Activated naive CD8-positive, alpha-beta T cell treated with anti-CD3 and anti-CD28 coated beads, Interleukin-2, amount 50 U/mL, for 16 hours (primary cell): ENCODE results near the gene LCNL1.
"Not testable (repeated sequence)": the region's sequence is repeated elsewhere in the genome, so short reads cannot be mapped to it uniquely, and the experiment has no call there.

Experiments used
- DNase-seq: peaks from one replicate; pipeline ENCODE4 v3.0.0-alpha.2; 2020; ENCODE audit warnings: low read depth, low spot score

LCNL1 gene

DNA sequence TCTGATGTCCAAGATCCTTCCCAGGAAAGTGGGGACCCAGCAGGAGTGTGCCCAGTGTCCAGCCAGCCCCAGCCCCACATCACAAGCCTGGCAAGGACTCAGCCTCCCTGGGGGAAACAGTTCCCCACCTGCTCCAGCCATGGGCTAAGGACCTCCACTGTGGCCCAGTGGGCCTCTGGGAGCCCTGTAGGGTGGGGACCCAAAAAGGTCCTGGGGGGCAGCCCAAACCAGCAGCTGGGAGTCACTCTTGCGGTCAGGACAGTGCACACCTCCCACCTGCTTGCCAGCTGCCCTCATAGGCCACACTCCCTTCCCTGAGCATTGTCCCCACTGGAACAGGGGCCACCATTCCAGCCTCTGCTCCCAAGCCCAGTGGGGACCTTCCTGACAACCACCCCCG lies 43.6 kb downstream of the LCNL1 start:
- DNase-seq = no peak

DNA sequence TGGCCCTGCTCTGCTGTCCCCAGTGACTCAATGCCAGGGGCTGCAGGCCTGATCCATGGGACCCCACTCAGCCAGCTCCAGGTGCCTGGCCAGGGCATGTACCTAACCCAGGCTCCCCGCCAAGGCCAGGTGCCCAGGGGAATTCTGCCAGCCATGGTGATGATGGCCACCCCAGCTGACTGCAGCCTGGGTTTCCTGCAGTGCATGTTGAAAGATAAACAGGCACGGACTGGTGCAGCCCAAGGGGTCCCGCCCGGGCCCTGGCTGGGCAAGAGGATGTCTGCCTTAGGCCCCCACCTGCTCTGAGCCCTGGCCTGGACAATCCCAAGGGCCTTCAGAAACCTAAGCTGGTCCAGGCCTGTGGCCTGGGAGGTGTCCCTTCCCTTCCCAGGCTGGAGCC lies 44.0 kb downstream of the LCNL1 start:
- DNase-seq = no peak

DNA sequence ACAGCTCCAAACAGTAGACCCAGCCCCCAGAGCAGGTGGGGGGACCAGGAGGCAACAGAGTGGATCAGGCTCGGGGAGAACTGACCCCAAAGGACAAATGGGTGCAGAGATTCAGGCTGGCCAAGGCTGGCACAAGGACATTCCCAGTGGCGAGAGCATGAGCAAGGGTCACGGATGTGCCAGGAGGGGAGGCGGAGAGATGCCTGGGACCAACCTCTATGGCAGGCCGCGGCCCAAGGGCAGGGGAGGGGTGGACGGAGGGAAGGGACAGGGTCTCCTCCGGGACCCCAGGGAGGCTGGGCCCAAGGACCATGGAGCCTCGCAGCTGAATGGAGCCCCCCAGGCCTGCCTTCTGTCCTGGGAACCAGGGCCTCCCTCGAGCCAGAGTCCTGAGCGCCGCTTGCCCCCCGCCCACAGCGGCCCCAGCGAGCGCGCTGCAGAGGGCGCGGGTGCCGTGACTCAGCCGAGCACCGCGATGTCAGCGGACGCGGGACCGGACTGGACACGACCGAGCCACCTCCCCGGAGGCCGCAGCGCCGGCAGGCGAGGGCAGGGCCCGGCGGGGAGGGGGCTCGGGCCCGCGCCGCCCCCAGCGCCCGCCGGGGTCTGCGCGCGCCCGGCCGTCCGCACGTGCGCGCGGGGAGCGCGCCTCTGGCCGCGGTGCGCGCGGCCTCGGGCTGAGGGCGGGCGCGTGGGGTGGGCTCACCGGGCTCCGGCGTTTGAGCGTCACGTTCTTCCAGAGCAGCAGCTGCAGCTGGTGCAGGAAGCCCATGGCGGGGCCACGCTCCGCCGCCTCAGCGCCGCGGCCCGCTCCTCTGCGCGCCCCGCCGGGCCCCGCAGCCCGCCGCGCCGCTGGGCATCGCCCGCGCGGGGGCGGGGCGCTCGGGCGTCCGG lies 44.8 kb downstream of the LCNL1 start, which contains the start of gene ABCA2:
ABCA2 (minus strand) TSS at position 869 of the 894 bp plus-strand sequence; CDS start at position 772, 97 bp downstream.
- DNase-seq = no peak

DNA sequence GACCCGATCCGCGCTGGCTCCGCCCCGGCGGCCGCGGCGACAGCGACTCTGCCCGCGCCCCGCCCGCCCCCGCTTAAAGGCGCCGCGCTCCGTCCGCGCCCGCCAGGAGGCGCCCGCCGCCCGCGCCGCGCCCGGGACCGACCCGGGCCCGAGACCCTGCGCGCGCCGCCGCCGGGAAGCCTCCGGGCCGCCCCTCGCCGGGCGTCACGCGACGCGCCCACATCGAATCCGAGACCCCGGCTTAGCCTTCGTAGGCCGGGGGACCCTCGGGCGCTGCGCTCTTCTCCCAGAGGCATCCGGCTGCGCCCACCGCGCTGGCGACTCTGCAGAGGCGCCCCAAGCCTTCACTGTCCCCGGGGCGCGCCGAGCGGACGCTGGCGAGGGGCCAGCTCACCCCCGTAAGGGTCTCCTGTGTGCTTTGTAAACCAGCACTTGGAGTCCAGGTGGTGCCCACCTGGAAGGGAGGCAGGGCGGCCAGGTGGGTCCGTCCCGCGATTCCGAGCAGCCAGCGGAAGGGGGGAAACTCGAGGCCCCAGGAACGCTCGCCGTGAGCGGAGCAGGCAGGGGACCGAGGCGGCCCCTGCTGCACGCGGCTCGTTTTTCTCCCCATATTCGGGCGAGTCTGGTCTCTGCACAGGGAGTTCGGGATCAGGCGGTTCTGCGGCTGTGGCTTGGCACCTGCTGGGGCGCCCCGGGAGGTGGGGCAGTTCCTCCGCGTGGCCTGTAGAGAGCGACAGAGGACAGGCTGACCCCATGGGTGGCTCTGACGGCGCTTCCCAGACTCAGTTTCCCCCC lies 45.7 kb downstream of the LCNL1 start:
- no peak for DNase-seq

DNA sequence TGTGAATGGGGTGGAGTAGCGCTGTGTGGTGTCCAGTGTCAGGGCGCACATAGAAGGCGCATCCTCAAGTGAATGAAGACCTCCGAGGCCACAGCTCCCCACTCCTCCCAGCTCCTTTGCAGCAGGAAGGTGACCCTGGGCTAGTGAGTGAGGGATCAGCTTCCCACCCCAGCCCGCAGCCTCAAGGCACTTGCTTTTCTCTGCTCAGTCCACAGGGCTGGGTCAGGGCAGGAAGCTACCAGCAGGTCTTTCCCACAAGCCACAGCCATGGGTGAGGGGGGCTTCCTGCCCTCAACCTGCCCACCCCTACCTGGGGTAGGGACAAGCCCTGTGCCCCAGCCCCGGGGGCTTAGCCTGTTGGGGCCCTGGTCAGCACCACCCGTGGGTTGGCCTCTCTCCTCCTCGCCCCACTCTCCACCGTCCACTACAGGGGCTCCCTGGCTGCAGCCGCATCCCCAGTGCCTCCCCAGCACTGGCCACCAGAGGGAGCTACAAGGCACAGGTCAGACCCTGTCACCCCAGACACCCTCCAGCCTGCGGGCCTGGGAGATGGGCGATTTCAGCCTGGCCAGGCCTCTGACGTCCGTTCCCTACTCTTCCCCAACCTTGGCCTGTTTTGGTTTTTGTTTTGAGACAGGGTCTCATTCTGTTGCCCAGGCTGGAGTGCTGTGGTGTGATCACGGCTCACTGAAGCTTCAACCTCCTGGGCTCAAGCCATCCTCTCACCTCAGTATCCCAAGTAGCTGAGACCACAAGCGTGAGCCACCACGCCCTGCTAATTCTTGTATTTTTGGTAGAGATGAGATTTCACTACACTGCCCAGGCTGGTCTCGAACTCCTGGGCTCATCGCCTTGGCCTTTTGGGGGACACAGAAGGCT lies 46.5 kb downstream of the LCNL1 start:
- DNase-seq = no peak

DNA sequence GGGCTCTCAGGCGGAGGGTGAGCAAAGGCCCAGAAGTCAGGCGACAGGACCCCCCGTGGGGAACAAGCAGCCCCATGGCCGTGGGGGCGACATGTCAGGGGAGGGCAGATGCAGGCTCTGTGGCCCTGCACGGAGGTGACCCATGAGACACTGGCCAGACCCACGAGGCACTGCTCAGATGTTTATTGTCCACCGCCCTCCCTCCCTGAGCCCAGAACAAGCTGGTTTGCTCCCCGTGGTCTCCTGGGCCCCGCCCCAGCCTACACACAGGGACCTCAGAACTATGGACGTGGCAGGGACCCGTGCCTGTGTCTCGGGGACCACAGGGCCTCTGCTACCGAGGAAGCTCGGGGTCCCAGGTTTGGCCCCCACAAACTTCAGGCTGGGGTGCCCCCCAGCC lies 47.2 kb downstream of the LCNL1 start:
- no peak for DNase-seq

DNA sequence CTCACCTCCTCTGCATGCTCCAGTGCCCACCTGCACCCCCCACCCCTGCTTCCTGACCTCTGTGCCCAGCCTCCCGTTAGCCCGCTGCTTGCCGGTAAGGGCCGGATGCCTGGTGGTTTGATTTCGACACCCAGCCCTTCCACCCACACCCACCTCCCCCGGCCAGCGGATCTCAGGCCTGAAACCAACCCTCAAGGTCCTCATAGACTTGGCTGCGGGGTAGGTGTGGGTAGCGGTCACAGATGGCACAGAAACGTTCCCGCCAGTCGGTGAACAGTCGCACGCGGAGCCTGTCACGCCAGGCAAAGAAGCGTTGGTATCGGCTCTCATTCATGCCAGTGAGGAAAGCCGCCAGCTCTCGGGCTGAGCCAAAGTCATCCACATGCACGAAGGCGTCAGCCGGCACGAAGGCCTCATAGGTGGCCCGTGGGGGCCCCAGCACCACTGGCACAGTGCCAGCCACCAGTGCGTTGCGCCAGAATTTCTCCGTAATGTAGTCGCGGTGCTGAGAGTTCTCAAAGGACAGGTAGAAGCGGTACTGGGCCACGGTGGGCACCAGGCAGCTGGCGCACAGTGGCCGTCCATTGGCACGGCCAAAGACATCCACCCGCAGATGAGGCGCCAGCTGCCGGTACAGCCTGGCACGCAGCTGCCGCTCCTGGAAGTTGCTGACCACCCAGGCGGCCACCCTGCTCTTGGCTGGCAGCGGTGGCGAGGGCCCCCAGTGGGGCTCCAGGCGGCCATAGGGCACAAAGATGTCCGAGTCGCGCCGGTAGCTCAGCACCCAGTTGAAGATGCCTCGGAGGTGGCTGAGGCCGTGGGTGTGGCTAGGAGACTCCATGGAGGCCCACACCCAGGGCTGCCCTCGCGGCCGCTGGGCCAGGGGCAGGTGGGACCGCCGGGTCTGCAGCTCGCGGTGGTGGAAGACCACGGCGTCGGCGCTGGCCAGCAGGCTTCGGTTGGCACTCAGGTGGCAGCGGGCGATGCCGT lies 48.0 kb downstream of the LCNL1 start:
- no peak for DNase-seq

DNA sequence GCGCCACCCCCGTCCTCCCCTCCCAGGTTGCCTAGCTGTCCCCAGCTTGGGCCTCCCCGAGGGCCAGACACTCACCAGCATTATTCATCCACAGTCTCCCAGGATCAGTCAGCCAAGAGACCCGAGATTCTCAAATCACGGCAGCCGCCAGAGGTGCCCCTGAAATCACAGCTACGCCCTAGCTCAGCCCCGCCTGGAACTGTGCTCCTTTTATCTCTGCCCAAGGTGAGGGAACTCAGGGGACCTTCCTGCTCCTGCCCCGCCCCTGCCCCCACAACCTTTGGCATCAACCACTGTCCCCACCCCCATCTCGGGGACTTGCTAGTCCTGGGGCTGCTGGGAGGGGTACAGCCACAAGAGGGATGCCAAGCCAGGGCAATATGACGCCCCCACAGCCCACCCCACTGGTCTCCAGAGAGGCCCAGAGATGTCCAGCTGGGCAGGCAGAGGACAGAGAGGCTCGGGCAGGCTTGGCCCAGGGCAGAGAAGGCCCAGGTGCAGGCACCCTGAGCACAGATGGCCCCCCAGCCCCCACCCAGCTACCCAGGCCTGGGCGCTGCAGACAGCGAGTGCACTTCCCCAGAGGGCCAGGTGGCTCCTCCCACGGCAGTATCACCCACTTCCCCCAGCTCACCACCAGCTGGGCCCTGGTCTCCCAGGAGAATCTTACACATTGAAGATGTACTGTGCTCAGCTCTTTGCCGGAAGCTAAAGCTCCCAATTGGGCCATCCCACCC lies 49.3 kb downstream of the LCNL1 start, which contains the start of gene FUT7:
FUT7 (minus strand) TSS at position 185 of the 737 bp plus-strand sequence; CDS start at position 88, 97 bp downstream.
- DNase-seq = no peak

DNA sequence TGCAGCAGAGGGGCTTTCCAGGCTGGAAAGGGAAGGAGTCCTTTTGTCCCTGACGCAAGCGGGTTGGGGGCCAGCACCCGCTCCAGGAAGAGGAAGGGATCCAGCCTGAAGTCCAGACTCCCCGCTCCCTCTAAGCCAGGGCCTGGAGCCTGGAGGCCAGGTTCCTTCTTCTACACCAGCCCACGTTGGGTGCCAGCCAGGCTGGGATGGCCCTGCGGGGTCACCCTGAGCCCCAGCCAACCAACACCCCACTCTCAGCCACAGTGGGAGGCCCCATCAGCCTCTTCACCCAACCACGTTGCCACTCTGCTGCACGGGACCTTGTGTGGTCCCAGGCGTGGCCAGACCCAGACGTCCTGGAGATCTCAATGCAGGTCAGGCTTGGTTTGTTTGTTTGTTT lies 50.1 kb downstream of the LCNL1 start:
- no peak for DNase-seq

DNA sequence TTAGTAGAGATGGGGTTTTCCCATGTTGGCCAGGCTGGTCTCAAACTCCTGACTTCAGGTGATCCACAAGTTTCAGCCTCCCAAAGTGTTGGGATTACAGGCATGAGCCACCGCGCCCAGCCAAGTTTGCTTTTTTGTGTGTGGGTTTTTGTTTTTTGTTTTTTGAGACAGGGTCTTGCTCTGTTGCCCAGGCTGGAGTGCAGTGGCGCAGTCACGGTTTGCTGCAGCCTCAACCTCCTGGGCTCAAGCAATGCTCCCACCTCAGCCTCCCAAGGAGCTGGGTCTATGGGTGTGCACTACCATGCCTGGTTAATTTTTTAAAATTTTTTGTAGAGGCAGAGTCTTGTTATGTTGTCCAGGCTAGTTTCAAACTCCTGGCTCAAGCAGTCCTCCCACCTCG lies 50.7 kb downstream of the LCNL1 start:
- DNase-seq = not testable (repeated sequence)

DNA sequence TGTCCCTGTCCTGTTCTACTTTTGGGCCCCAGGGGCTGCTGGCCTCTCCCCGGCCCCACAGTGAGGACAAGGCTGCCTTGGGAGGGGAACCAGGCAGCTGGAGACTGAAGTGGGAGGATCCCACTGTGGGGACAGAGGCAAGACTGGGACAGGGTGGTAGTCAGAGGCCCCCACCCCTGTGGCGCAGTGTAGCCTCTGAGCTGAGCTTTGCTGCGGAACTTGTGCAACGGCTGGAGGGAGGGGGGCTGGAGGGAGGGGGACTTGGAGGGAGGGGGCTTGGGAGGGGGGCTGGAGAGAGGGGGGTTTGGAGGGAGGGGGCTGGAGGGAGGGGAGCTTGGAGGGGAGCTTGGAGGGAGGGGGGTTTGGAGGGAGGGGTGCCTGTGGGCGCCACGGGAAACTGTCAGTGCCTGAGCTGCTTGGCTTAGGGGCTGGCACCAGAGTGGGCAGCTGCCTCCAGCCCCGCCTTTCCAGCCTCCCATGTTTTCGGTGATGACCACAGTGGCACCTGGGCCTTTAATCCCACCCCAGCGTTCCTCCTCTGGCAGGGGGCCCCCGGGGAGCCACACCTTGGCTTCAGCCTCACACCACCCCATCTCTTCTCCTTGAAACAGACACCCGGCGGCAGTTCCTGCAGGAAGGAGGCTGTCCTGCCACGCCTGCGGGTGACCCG lies 51.4 kb downstream of the LCNL1 start:
- DNase-seq = no peak

DNA sequence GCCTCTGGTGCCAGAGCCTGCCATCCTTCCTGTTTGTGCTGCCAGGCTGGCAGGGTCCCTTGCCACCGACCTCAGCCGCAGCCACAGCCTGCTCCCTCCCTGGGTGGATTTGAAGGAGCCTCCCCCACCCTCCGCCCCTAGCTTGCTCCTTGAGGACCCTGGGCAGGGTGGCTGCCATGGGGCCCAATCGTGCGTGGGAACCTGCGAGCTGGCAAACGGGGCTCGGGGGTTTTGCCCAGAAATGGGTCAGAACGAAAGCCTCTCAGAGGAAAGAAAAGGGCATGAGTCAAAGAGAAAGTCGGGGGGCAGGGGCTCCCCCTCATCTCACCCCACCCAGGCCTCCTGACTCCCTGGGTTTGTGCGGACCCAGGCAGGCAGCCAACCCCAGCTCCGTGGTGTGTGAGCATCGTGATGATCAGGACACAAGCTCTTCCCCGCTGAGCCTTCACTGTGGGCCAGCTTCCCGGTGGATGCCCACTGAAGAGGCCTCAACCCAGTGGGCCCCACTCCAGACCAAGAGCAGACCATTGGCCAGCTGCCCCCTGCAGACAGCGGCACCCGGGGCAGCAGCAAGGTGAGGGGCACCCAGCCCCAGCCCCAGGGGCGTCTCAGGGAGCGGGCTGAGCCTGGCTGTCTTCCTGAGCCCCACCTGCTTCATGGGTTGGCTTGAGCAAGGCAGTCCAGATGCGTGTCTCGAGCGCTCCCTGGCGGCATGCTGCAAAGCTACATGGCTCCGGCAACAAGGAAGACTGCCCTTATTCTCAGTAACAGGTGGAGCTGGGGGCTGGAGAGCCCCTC lies 52.1 kb downstream of the LCNL1 start:
- peak; percentile 70 for DNase-seq
